A204.1 (cell line): ENCODE measurements around the gene TCOF1.

ENCODE experiments used
- FAIRE-seq: peaks from 2 replicates; lab custom pipeline; 2012; peaks lifted over from hg19 to GRCh38; lab: Jason Lieb, UNC

Gene TCOF1

DNA sequence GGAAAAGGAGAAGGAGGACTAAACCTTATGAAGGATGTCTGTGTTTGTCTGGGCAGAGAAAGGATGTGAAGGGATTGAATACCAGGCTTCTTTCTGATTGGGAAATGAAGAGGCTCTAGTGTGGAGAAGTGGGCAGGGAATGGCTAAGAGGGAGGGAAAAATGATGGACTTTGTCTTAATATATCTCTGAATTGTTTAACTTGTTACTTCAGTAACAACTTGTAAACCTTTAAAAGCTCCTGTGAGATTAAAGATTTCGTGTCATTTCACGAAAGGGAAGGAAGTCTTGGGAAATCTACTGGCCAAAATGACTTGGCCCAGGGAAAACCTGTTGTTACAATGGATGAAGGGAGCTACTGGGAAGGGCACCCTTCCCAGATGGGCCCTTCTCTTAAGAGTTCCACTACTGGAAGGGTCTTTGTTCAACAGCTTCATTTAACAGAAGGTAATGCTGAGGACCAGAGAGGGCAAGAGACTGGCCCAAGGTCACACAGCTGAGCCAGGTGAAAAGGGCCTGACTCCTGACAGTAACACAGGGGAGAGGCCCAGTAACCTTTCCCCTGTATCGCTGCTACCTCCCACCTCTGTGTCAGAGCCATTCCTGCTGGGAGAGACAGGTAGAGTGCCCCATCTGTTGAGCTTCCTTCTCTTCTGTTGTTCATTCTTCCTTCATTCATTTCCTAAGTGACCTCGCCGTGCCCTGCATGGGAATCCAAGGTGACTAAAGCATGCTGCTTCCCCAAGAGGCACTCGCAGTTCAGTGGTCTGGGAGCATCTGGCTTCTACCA is 5.1 kb upstream of the TCOF1 start:
- FAIRE-seq: no peak

DNA sequence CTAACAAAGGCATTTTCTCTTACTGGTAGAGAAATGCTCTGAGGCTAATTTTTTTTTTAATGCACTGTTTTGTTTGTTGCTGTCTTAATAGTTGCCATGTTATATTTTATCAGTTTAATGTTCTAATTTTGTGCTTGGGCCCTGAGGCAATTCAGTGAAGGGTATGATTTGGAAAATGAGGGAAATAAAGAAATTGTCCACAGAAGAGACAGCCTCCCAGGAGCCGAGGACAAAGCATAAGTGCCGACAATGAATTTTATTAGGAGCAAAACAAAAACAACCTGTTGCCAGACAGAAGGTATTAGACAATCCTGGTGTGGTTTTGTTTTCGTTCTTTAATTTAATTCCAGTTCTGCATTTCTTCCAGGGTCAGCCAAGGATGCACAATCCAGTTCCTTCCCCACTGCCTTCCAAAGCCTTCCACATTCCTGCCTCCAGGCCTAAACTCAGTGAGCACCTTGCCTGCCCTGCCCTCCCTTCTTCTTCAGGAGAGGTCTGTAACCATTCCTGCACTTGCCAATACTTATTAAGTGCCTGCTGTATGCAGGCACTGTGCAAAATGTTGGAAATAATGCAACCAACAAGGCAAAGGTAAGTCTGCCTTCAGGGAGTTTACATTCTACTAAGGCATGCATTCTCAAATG is 4.3 kb upstream of the TCOF1 start:
- no peak for FAIRE-seq

DNA sequence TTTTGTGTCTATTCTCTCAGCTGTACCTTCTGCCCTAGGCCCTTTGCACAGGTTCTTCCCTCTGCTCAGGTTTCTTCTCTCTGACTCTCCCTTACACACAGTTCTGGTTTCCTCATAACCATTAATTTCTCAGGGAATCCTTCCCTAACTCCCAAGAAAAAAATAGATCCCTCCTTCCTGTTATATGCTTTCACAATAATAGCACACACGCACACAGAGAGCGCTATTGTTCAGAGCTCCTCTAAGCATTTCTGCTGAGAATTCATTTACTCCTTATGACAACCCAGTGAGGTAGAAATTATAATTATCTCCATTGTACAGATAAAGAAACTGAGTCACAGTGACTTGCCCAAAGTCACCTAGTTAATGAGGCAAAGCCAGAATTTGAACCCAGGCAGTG is 1.7 kb upstream of the TCOF1 start:
- FAIRE-seq: no peak

DNA sequence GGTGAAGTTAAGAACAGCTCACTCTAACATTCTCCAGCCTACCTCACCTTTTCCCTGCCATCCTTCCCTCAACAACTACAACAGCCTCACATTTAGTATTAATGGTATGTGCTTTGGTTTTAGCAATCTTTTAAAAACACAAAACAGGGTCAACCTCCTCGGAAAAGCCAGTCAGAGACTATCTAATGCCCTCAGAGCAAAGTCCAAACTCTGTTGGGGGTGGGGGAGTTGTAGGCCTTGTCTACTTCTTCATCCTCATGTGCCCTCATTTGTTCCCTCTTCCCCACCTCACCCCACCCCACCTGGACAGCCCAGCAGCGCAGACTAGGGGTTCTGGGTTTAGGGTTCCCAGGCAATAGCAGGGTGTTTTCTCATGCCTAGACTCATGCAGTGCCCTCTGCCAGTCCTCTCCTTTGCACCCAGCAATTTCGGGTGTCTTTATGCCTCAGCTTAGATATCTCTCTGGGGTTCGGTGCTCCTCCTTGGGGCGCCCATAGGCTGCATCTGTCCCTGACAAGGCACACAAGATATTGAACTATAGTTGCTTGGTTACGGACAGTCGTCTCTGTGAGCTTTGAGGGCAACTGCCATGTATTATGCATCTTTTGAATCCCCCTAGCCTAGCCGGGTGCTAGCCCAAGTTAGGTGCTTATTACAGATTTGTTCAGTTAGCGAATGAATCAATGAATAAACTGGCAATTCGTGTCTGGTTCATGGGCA is 762 bp upstream of the TCOF1 start:
- no peak for FAIRE-seq

DNA sequence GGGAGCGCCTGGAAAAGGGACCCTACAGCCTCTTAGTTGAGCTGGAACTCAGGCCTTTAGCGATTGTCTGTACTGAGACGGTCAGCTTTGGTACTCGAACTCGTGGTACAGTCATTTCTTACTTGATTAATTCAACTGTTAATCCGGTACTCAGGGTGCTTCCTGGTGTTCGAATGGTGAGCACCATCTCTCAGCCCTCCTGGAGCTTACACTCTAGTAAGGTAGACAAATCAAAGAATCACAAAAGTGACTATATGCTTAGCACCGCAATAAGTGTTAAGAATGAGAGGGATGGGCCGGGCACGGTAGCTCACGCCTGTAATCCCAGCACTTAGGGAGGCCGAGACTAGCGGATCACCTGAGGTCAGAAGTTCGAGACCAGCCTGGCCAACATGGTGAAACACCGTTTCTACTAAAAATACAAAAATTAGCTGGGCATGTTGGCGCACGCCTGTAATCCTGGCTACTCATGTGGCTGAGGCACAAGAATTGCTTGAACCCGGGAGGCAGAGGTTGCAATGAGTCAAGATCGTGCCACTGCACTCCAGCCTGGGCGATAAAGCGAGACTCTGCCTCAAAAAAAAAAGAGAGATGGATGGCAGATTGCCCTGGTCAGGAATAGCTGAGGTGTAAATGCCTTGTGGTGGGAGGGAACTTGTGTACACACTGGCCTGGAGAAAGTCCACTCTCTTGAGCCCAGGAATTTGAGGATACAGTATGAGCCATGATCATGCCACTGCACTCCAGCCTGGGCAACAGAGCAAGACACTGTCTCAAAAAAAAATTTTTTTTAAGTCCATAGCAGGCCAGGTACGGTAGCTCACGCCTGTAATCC is 981 bp downstream of the TCOF1 start:
- no peak for FAIRE-seq

DNA sequence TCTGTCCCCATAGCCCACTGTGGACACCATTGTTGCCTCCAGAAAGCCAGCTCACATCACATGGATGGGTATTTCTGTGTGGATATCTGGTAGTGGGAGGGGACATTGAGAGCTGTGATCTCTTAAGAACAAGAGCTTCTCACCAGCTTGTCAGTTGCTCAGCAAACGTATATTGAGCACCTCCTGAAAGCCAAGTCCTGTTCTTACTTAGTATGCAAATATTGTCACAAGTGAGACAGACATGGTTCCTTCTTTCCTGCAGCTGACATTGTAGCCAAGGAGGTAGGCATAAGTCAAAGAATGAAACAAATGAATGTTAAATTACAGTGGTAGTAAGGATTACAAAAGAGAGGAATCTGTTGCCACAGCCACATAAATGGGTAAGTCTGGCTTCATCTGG is 3.8 kb downstream of the TCOF1 start:
- FAIRE-seq: no peak

DNA sequence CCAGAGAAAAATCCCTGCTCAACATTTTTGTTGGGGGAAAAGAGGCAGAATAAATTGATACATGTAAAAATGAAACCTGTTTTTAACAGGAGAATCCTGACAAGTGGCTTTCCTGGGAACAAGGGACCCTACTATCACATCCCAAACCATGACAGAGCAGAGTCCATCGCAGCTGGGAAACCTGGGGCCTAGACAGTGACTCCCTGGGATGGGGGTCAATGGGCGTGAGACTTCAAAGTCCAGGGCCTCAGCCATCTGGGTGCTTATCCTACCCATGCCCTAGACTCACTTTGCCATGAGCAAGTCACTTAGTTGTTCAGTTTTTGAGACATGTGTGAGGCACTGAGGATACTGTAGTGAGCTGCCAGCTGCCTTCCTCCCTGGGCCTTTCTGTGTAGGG is 5.7 kb downstream of the TCOF1 start:
- no peak for FAIRE-seq

DNA sequence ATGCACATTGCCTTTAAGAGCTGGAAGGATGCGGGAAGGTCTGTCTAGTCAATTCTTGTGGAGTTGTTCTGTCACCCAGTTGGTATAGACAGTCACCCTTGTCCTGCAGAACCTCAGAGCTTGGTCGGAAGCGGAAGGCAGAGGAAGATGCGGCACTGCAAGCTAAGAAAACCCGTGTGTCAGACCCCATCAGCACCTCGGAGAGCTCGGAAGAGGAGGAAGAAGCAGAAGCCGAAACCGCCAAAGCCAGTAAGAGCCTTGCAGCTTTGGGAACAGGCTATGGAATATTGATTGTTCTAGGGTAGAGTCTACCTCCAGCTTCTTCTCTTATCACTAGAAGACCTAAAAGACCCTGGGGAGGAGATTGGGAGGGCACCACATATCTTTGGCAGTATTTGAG is 6.5 kb downstream of the TCOF1 start:
- FAIRE-seq: no peak

DNA sequence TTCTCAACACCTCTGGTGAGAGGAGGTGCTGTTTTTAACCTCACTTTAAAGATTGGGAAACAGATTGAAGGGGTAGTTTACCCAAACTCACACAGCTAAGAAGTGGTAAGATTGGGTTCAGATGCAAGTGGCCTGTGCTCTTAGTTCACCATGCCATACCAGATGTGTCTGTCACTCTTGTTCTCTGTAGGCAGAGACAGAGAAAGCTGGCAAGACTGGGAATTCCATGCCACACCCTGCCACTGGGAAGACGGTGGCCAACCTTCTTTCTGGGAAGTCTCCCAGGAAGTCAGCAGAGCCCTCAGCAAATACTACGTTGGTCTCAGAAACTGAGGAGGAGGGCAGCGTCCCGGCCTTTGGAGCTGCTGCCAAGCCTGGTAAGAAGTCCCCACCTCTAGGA is 11.0 kb downstream of the TCOF1 start:
- no peak for FAIRE-seq

DNA sequence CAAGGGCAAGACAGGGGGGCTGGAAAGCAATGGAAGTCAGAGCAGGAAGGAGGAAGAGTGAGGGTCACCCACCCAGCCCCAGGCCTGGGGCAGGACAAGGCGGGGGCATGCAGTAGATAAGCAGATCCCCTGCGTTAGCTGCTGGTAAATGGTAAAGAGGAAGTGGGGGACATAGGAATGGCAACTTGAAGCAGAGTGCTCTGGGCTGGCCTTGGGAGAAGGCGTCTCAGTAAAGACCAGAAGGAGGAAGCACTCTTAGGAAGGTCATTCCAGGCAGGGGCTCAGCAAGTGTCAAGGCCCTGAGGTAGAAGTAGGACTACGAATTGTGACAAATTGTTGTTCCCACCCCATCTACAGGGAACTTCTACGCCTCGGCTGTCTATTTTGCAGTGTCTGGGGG is 15.1 kb downstream of the TCOF1 start:
- no peak for FAIRE-seq

DNA sequence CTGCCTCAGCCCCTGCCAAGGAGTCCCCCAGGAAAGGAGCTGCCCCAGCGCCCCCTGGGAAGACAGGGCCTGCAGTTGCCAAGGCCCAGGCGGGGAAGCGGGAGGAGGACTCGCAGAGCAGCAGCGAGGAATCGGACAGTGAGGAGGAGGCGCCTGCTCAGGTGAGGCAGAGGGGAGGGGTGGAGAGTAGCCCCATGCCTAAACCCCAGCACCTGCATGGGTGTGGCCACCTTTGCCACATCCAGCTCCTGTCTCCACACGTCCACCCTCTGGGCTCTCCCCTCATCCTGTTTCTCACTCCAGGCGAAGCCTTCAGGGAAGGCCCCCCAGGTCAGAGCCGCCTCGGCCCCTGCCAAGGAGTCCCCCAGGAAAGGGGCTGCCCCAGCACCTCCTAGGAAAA is 17.2 kb downstream of the TCOF1 start:
- FAIRE-seq: no peak

DNA sequence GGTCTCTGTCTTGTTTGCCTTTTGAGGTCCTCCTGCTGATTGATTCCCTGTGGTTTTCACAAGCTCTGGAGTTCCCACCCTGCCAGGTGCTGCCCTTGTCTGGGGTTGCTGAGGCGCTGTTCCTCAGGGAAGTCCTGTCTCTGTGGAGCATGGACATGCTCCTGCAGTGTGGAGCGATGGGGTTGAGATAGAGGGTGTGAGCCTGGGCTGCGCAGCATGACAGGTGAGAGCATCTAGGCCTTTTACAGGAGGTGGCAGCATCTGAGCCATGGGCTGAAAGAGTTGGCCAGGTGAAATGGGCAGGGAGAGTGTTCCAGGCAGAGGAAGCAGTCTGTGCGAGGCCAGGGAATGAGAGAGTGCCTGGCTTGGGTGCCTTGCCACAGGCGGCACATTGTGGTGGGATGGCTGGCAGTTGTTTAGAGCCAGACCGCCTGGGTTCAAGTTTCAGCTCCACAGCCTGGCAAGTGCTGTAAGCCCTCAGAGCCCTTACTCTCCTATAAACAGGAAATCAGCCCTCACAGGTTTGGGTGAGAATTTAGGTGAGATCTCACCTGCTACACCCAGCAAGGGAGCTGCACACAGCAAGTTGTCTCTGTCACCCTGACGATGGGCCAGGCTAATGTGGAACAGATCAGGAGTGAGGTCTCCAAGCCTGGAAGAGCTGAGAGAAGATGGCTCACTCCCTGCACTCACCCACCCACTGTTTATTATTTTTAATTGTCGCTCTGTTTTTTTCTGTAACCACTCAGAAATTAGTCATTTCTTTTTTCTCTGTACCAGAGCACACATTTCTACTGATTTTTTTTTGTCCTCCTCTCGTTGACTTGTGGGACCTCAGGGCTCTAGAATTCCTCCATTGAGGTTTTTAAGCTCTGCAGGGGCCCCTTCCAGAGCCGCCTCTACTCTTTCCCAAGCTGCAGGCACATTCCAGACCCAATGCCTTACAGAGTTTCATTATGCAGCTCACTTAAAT is 19.6 kb downstream of the TCOF1 start:
- FAIRE-seq: no peak

DNA sequence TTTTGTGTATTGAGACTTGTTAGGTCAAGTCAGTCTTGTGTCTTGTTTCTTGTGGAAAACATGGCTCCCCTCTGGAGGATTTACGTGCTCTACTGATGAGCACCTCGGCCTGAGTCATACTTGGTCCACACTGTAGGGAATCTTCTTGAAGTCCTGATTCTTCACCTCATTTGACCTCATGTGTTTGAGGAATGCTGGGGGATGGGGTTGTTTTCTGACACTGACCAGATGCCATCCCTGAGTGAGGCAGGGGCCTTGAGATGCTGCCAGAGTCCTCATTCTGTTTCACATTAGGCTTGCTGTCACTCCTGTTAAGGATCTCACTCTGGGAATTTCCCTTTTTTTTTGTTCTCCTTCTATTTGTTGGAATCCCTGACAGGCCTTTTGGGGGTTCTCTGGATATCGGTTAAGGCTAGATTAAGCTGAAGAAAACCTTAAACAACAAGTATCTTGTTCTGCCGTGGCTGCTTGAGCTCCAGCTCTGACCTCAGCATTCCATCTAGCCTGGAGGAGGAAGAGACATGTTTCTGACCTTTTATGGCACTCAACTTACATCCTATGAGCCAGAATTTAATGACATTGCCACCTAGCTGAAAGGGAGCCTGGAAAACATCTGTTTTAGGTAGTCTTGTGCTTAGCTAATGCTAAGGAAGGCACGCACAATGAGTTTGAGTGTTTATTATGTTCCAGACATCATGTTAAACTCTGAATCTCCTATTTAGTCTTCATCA is 20.6 kb downstream of the TCOF1 start:
- no peak for FAIRE-seq

DNA sequence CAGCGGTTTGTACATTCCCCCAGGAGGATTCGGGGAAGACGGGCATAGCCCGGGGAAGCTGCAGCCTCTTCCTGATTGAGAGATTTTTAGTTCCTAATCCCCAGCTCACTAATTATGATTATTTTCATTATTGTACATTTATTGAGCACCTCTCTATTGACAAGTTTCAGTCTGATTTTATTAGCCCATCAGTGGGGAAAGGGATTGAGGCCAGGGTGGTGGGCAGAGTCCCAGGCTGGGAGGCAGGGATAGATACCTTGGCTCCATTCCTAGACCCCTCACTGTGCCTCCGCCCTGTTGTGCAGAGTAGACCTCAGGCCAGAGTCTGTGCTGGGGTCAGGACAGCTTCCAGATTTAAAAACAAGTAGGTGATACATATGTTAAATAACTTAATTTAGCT is 27.2 kb downstream of the TCOF1 start:
- FAIRE-seq: no peak

DNA sequence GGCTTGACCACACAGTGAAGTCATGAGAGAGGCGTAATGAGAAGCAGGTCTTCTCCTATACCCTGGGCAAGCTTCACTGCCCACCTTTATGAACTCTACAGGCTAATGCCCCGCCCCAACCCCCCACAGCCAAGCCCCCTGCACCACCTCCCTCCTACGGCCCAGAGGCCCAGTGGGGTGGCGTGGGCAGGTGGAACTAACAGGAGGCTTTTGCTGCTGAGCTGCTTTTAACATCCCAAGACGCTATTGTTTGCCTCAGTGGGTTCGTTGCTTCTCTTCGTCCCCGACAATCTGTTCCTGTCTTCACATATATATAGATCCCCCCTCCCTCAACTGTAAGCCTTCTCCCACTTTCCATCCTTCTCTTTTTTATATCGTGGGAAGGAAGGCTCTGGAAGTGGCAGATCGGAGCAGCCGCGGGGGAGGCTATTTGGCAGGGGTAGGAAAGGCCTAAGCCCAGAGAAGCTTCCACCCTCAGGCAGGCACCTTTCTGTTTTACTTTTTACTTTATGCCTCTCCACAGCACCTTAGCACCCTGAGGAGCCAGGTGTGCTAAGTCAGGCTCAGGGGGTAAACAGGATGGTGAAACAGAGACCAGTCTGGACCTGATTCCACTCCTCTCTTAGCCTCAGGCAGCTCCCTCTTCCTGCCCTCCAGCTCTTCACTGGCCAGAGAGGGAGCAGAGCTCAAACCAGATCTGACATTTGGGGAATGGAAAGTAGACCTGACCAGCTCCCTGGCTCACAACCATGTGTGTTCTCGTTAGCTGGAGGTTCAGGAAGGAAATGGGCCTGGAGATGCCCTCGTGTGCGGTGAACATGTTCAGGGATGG is 28.7 kb downstream of the TCOF1 start:
- FAIRE-seq: no peak

DNA sequence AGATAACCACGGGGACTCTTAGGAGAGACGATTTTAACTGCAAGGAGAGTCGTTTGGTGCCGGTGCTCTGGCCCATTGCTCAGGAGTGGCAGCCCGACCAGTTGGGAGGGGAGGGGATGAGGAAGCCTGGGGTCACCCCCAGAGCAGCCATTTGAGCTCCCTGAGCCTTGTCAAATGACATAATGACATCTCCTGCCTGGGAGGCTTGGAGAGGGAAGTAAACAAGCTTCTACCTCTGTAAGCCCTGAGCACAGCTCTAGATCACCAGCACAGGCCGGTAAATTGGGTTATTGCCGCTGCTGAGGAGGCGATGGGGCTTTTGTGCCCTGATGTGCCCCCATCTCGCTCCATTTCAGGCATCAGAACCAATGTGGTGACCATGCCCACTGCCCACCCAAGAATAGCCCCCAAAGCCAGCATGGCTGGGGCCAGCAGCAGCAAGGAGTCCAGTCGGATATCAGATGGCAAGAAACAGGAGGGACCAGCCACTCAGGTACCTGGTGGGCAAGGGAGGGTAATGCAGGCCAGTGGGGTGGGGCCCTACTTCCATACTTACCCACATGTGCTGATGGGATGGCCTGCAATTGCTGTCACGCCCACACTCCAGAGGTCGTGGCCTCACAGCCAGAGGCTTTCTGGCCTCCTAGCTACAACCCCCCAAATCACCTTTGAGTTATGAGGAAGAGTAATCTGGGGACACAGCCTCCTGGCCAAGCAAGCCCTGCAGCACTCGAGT is 32.2 kb downstream of the TCOF1 start:
- FAIRE-seq: no peak

DNA sequence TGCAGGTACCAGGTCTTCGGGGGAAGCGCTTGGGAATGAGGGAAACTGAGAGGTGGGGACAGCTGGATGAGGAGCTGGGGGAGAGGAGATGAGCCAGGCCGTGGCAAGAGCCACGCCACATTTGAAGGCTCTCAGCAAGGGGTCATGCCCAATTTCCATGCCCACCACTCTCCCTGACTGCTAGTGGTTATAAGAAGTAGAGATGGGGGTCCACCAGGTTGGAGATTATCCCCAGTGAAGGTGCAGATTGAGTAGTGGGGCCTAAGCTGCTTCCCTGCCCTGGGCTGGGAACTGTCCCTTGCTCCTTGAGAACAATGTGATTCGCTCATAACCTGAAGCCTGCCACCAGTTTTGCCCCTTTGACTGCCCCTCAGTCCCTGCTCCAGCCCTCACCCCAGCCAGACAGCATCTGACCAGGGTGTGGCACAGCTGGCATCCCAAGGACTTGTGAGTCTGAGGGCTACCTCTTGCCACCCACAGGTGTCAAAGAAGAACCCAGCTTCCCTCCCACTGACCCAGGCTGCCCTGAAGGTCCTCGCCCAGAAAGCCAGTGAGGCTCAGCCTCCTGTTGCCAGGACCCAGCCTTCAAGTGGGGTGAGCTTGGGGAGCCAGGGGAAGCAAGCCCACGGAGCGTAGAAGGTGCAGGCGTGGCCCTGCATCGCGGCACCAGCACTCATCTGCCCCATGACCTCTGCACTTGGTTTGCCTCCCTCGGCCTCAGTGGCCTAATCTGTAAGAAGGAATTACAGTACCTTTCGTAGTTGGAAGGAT is 33.8 kb downstream of the TCOF1 start:
- no peak for FAIRE-seq

DNA sequence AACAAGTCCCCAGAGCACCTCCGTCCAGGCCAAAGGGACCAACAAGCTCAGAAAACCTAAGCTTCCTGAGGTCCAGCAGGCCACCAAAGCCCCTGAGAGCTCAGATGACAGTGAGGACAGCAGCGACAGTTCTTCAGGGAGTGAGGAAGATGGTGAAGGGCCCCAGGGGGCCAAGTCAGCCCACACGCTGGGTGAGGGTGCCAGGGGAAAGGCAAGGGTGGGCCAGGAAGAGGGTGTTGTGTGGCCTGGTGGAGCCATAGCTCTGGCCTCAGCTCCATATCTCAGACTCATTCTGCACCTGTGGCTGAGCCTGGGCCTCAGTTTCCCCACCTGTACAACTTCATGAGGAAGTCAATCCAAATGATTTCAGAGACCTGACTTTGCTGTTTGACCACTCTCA is 34.5 kb downstream of the TCOF1 start:
- FAIRE-seq: no peak
